Calu3 (cell line): ENCODE measurements around the gene KCP. TPM values are rescaled to one million over a fixed set of nuclear protein-coding genes. Genes with fewer than 3 reads are reported as not detected.

Source experiments
- BruUV-seq: library from RNA; stranded (reverse); fragments of 400-500 nt; replicated peaks from 2 replicates; lab custom pipeline; 2021; lab: Mats Ljungman, UMichigan
- CTCF ChIA-PET: fragments of 300-600 bp; sonication (Branson Sonifier 250); formaldehyde crosslinking; loops from one replicate; lab custom pipeline; 2022; ENCODE audit warnings: antibody characterized with exemption; lab: Charles Lee
- DNase-seq: peaks from one replicate; pipeline ENCODE4 v3.0.0; 2022
- H3K27ac Mint-ChIP-seq: one replicate; pipeline ENCODE4 v1.8.0; 2022; ENCODE audit warnings: mixed read lengths; ENCODE audit not compliant: unreplicated experiment
- H3K27me3 Mint-ChIP-seq: one replicate; pipeline ENCODE4 v1.8.0; 2022; ENCODE audit warnings: mixed read lengths; ENCODE audit not compliant: unreplicated experiment
- H3K36me3 Mint-ChIP-seq: one replicate; pipeline ENCODE4 v1.8.0; 2022; ENCODE audit warnings: mild to moderate bottlenecking, moderate library complexity, mixed read lengths; ENCODE audit not compliant: insufficient read depth, unreplicated experiment
- H3K4me1 Mint-ChIP-seq: one replicate; pipeline ENCODE4 v1.8.0; 2022; ENCODE audit warnings: mild to moderate bottlenecking, low read depth, mixed read lengths; ENCODE audit not compliant: unreplicated experiment
- H3K4me3 Mint-ChIP-seq: one replicate; pipeline ENCODE4 v1.8.0; 2022; ENCODE audit warnings: mild to moderate bottlenecking, low read depth, moderate library complexity, mixed read lengths; ENCODE audit not compliant: unreplicated experiment
- H3K9me3 Mint-ChIP-seq: one replicate; pipeline ENCODE4 v1.8.0; 2022; ENCODE audit warnings: low read depth, mixed read lengths; ENCODE audit not compliant: unreplicated experiment
- CTCF ChIP-seq: fragments of 200-600 bp; IDR thresholded peaks from one replicate; pipeline ENCODE4 v1.8.0; 2022; ENCODE audit warnings: antibody characterized with exemption; ENCODE audit not compliant: unreplicated experiment
- intact Hi-C: fragments of 100-400 bp; cut with micrococcal nuclease; formaldehyde crosslinking; loops from one replicate; pipeline ENCODE4 v1.10.0; 2022; ENCODE audit not compliant: unreplicated experiment
- total RNA-seq: library from RNA; stranded (reverse); gene quantifications from 2 replicates; pipeline ENCODE4 v1.2.3, GENCODE V29; 2022

The KCP gene
- total RNA-seq, 1 experiment from 2014 or later = 6.8 TPM

- CTCF ChIA-PET = interaction anchor here (0.9 kb wide), 1 partner anchor 14 kb away, joined by 5 read pairs; no protein-coding TSS in a partner anchor
- intact Hi-C loops = no loop called here
- Mint-ChIP-seq H3K9me3 (no peaks in the 10 kb centered on the region), H3K36me3 (peaks cover 4% of the 10 kb centered on the region), H3K4me3 (no peak overlapping the region), H3K27me3 (peaks cover 33% of the 10 kb centered on the region), H3K4me1 (peaks cover 27% of the 10 kb centered on the region), H3K27ac (no peak overlapping the region)
- no peak for TF ChIP-seq CTCF
- DNase-seq = no peak
- BruUV-seq = no TSS peak
Observed at GRCh38 chr7:128831994-128832879, 78.3 kb downstream of the KCP start.

GRCh38 chr7:128831178-128831993 lies 79.1 kb downstream of the KCP start:
- Mint-ChIP-seq H3K27ac (no peak overlapping the region), H3K36me3 (peaks cover 4% of the 10 kb centered on the region), H3K4me3 (no peak overlapping the region), H3K27me3 (peaks cover 33% of the 10 kb centered on the region), H3K4me1 (peaks cover 32% of the 10 kb centered on the region), H3K9me3 (no peaks in the 10 kb centered on the region)
- CTCF ChIA-PET = interaction anchor here (0.9 kb wide), 1 partner anchor 13 kb away, joined by 5 read pairs; no protein-coding TSS in a partner anchor
- BruUV-seq = no TSS peak
- no peak for TF ChIP-seq CTCF
- DNase-seq = no peak
- intact Hi-C loops = no loop called here

- Mint-ChIP-seq H3K4me1 (peaks cover 32% of the 10 kb centered on the region), H3K4me3 (peak within 1 kb of the TSS; percentile 62), H3K27me3 (peaks cover 33% of the 10 kb centered on the region), H3K9me3 (no peaks in the 10 kb centered on the region), H3K27ac (no peak within 1 kb of the TSS), H3K36me3 (peaks cover 4% of the 10 kb centered on the region)
- peak; percentile 38 for DNase-seq
- TF ChIP-seq CTCF = no peak
- CTCF ChIA-PET = no interaction called here
- no TSS peak for BruUV-seq
- intact Hi-C loops = no loop called here
Observed at GRCh38 chr7:128830231-128831177, 80.0 kb downstream of the KCP start, which contains the start of gene FLNC. Gene FLNC, plus strand, starts transcription at chr7:128830406. Its CDS starts 232 bp downstream, at chr7:128830638.
